Keratinocyte (primary cell): Measurements from ENCODE around the gene NSMCE1.

Source experiments
- CTCF ChIP-seq, 3 experiments: IDR thresholded peaks in 1 of 3; conservative IDR thresholded peaks in 1 of 3; optimal IDR thresholded peaks in 1 of 3; 2 replicates in 2 of 3; 3 replicates in 1 of 3; pipeline versions ENCODE3 to v1.5.1; 2011; ENCODE audit warnings: low read length in 3 of 3, mild to moderate bottlenecking in 3 of 3, moderate library complexity in 2 of 3, control low read depth in 1 of 3, inconsistent platforms in 1 of 3; ENCODE audit not compliant: insufficient read depth in 2 of 3; ENCODE audit errors: extremely low read depth in 1 of 3
- EZH2 ChIP-seq: IDR thresholded peaks from one replicate; pipeline ENCODE4 v1.6.1; 2012; ENCODE audit warnings: inconsistent platforms, mild to moderate bottlenecking, low read length, moderate library complexity

GRCh38 chr16:27177031-27177774 lies 91.4 kb downstream of the NSMCE1 start:
- TF ChIP-seq CTCF (optimal IDR thresholded peaks at IDR 0.05 in 1 of 3, IDR thresholded peaks at IDR 0.05 in 1 of 3, conservative IDR thresholded peaks at IDR 0.05 in 1 of 3; ENCODE audit: extremely low read depth in 1 of 3, insufficient read depth in 2 of 3, low read length in 3 of 3), result no peak
- no peak for TF ChIP-seq EZH2
